HEK293 (cell line): ENCODE data around the gene MIEN1.
A peak's percentile ranks its signal among the peaks of the same experiment; 100 is the strongest.

Experiments used
- CTCF ChIA-PET: fragments of 350-600 bp; formaldehyde crosslinking; extraction: SDS; loops from one replicate; lab custom pipeline; 2021; ENCODE audit warnings: antibody characterized with exemption; lab: Yijun Ruan, JAX
- POLR2A ChIA-PET: fragments of 300-600 bp; formaldehyde crosslinking; extraction: SDS; loops from one replicate; lab custom pipeline; 2020; ENCODE audit warnings: antibody characterized with exemption, inconsistent platforms; lab: Yijun Ruan, JAX
- H3K27ac ChIP-seq: fragments of 200-500 bp; sonication (Bioruptor generic); 2 replicates; pipeline ENCODE4 v1.5.1; 2014; ENCODE audit warnings: low read depth, low read length, control low read depth, inconsistent platforms; ENCODE audit errors: extremely low read depth
- H3K36me3 ChIP-seq, 2 experiments: fragments of 200-500 bp in 1 of 2; sonication (Bioruptor generic) in 1 of 2; 1 replicate in 1 of 2; 2 replicates in 1 of 2; pipeline ENCODE4 v1.5.1; 2014 to 2017; ENCODE audit warnings: inconsistent platforms in 2 of 2, low read length in 2 of 2; ENCODE audit not compliant: control insufficient read depth in 2 of 2, insufficient read depth in 1 of 2
- H3K4me1 ChIP-seq: fragments of 200-500 bp; sonication (Bioruptor generic); 2 replicates; pipeline ENCODE4 v1.5.1; 2014; ENCODE audit warnings: mild to moderate bottlenecking, low read length, inconsistent platforms; ENCODE audit not compliant: control insufficient read depth, insufficient read depth
- H3K4me3 ChIP-seq: 2 replicates; pipeline ENCODE4 v1.5.1; 2011; ENCODE audit warnings: low read depth, mild to moderate bottlenecking, control low read depth, low read length, moderate library complexity
- H3K9me3 ChIP-seq: fragments of 200-500 bp; sonication (Bioruptor generic); 2 replicates; pipeline ENCODE4 v1.5.1; 2014; ENCODE audit warnings: low read depth, low read length, inconsistent platforms; ENCODE audit not compliant: control insufficient read depth, insufficient read depth
- ATF2 ChIP-seq: fragments of 450-650 bp; formaldehyde crosslinking; IDR thresholded peaks from 2 replicates; pipeline ENCODE4 v1.5.1; 2016; ENCODE audit warnings: missing biosample characterization, missing genetic modification characterization, low read depth
- CTCF ChIP-seq: fragments of 450-650 bp; formaldehyde crosslinking; IDR thresholded peaks from 2 replicates; pipeline ENCODE4 v1.5.1; 2016; ENCODE audit warnings: missing biosample characterization, missing genetic modification characterization
- EGR2 ChIP-seq: fragments of 450-650 bp; formaldehyde crosslinking; IDR thresholded peaks from 2 replicates; pipeline ENCODE4 v1.5.1; 2016; ENCODE audit warnings: low read depth, missing biosample characterization, missing genetic modification characterization
- GLI4 ChIP-seq: fragments of 450-650 bp; formaldehyde crosslinking; IDR thresholded peaks from 2 replicates; pipeline ENCODE4 v1.5.1; 2016; ENCODE audit warnings: missing biosample characterization, missing genetic modification characterization
- GLIS1 ChIP-seq: fragments of 450-650 bp; formaldehyde crosslinking; IDR thresholded peaks from 2 replicates; pipeline ENCODE4 v1.5.1; 2016; ENCODE audit warnings: missing biosample characterization, missing genetic modification characterization
- GLIS2 ChIP-seq: fragments of 450-650 bp; formaldehyde crosslinking; IDR thresholded peaks from 2 replicates; pipeline ENCODE4 v1.5.1; 2016; ENCODE audit warnings: missing biosample characterization, missing genetic modification characterization
- KLF1 ChIP-seq: fragments of 450-650 bp; formaldehyde crosslinking; IDR thresholded peaks from 2 replicates; pipeline ENCODE4 v1.5.1; 2016; ENCODE audit warnings: missing biosample characterization, missing genetic modification characterization
- PATZ1 ChIP-seq: fragments of 450-650 bp; formaldehyde crosslinking; IDR thresholded peaks from 2 replicates; pipeline ENCODE4 v1.5.1; 2016; ENCODE audit warnings: missing biosample characterization, missing genetic modification characterization
- PRDM10 ChIP-seq: fragments of 450-650 bp; formaldehyde crosslinking; IDR thresholded peaks from 2 replicates; pipeline ENCODE4 v1.5.1; 2016; ENCODE audit warnings: missing biosample characterization, missing genetic modification characterization
- SP7 ChIP-seq: fragments of 450-650 bp; formaldehyde crosslinking; IDR thresholded peaks from 2 replicates; pipeline ENCODE4 v1.5.1; 2016; ENCODE audit warnings: missing biosample characterization, missing genetic modification characterization
- ZBTB17 ChIP-seq: fragments of 450-650 bp; formaldehyde crosslinking; IDR thresholded peaks from 2 replicates; pipeline ENCODE4 v1.5.1; 2016; ENCODE audit warnings: missing biosample characterization, missing genetic modification characterization
- ZBTB21 ChIP-seq: fragments of 450-650 bp; formaldehyde crosslinking; IDR thresholded peaks from 2 replicates; pipeline ENCODE4 v1.5.1; 2017; ENCODE audit warnings: missing biosample characterization, missing genetic modification characterization
- ZBTB44 ChIP-seq: fragments of 450-650 bp; IDR thresholded peaks from 2 replicates; pipeline ENCODE4 v1.5.1; 2018; ENCODE audit warnings: missing biosample characterization, mild to moderate bottlenecking, missing genetic modification characterization
- ZBTB8A ChIP-seq: fragments of 450-650 bp; formaldehyde crosslinking; IDR thresholded peaks from 2 replicates; pipeline ENCODE4 v1.5.1; 2016; ENCODE audit warnings: missing biosample characterization, missing genetic modification characterization
- ZFHX2 ChIP-seq: fragments of 450-650 bp; formaldehyde crosslinking; conservative IDR thresholded peaks from 2 replicates; pipeline ENCODE4 v1.5.1; 2016; ENCODE audit warnings: missing biosample characterization, missing genetic modification characterization
- ZNF366 ChIP-seq: fragments of 450-650 bp; formaldehyde crosslinking; conservative IDR thresholded peaks from 2 replicates; pipeline ENCODE4 v1.5.1; 2016; ENCODE audit warnings: missing biosample characterization, missing genetic modification characterization
- ZNF37A ChIP-seq: fragments of 450-650 bp; IDR thresholded peaks from 2 replicates; pipeline ENCODE4 v1.5.1; 2018; ENCODE audit warnings: missing biosample characterization, missing genetic modification characterization
- ZNF398 ChIP-seq: fragments of 450-650 bp; formaldehyde crosslinking; IDR thresholded peaks from 2 replicates; pipeline ENCODE4 v1.5.1; 2017; ENCODE audit warnings: missing biosample characterization, missing genetic modification characterization
- ZNF501 ChIP-seq: fragments of 450-650 bp; formaldehyde crosslinking; IDR thresholded peaks from 2 replicates; pipeline ENCODE4 v1.5.1; 2016; ENCODE audit warnings: missing biosample characterization, missing genetic modification characterization
- ZNF521 ChIP-seq: fragments of 450-650 bp; formaldehyde crosslinking; IDR thresholded peaks from 2 replicates; pipeline ENCODE4 v1.5.1; 2017; ENCODE audit warnings: missing biosample characterization, mild to moderate bottlenecking, missing genetic modification characterization
- ZNF600 ChIP-seq: fragments of 450-650 bp; formaldehyde crosslinking; IDR thresholded peaks from 2 replicates; pipeline ENCODE4 v1.5.1; 2016; ENCODE audit warnings: missing biosample characterization, missing genetic modification characterization
- ZNF624 ChIP-seq: fragments of 450-650 bp; formaldehyde crosslinking; IDR thresholded peaks from 2 replicates; pipeline ENCODE4 v1.5.1; 2017; ENCODE audit warnings: missing biosample characterization, missing genetic modification characterization
- ZNF629 ChIP-seq: fragments of 450-650 bp; formaldehyde crosslinking; IDR thresholded peaks from 2 replicates; pipeline ENCODE4 v1.5.1; 2017; ENCODE audit warnings: missing biosample characterization, missing genetic modification characterization
- ZNF670 ChIP-seq: fragments of 450-650 bp; formaldehyde crosslinking; IDR thresholded peaks from 2 replicates; pipeline ENCODE4 v1.5.1; 2016; ENCODE audit warnings: missing biosample characterization, missing genetic modification characterization, low read depth
- ZNF837 ChIP-seq: fragments of 450-650 bp; formaldehyde crosslinking; IDR thresholded peaks from 2 replicates; pipeline ENCODE4 v1.5.1; 2016; ENCODE audit warnings: missing biosample characterization, missing genetic modification characterization

MIEN1 gene

GRCh38 chr17:39752241-39752881, 22.0 kb upstream of the MIEN1 start:
- no peak overlapping the region for H3K4me3 ChIP-seq
- ChIA-PET POLR2A (interaction anchor here (0.6 to 2.3 kb wide), 4 partner anchors 22 to 228 kb away, joined by 3 to 8 read pairs (median 4); partner anchors contain the start of genes ERBB2, MIEN1 and PSMD3), CTCF (interaction anchor here (0.6 to 10.1 kb wide), 15 partner anchors 20 to 290 kb away, joined by 3 to 140 read pairs (median 4); partner anchors contain the start of genes ERBB2, MIEN1 and PPP1R1B)
- H3K9me3 ChIP-seq = no peaks in the 10 kb centered on the region
- H3K4me1 ChIP-seq = peaks cover 4% of the 10 kb centered on the region; the same call in 1 of the 2 replicates
- H3K27ac ChIP-seq = no peak overlapping the region
- H3K36me3 ChIP-seq = no peaks in the 10 kb centered on the region
- TF ChIP-seq ZNF600 (peak; percentile 42; the same call in 1 of the 2 replicates), ZNF629 (tag by site-specific recombination) (peak; percentile 79), KLF1 (tag by site-specific recombination) (peak; percentile 73), SP7 (tag by site-specific recombination) (peak; percentile 62), ZBTB17 (tag by site-specific recombination) (peak; percentile 44; the same call in 1 of the 2 replicates), ZNF398 (tag by site-specific recombination) (peak; percentile 45; the same call in 1 of the 2 replicates), ZNF366 (tag by site-specific recombination) (peak; percentile 44; the same call in 1 of the 2 replicates), GLI4 (tag by site-specific recombination) (no peak), PATZ1 (tag by site-specific recombination) (peak; percentile 79), ZNF837 (tag by site-specific recombination) (no peak), GLIS1 (peak; percentile 70), CTCF (tag by site-specific recombination) (peak; percentile 45; the same call in 1 of the 2 replicates), ZBTB8A (tag by site-specific recombination) (peak; percentile 38; the same call in 1 of the 2 replicates), ZNF521 (no peak), ZNF37A (tag by site-specific recombination) (no peak), ATF2 (tag by site-specific recombination) (peak; percentile 76), ZBTB21 (tag by site-specific recombination) (peak; percentile 47; the same call in 1 of the 2 replicates), ZNF501 (tag by site-specific recombination) (no peak), EGR2 (tag by site-specific recombination) (peak; percentile 95), GLIS2 (peak; percentile 60), ZBTB44 (tag by site-specific recombination) (no peak), ZFHX2 (tag by site-specific recombination) (peak; percentile 95), ZNF670 (tag by site-specific recombination) (no peak), PRDM10 (tag by site-specific recombination) (peak; percentile 23; the same call in 1 of the 2 replicates), ZNF624 (no peak)
